Loucy (cell line): Measurements from ENCODE around the gene KLHL33.

Experiments used
- H2AFZ ChIP-seq: fragments of 200-600 bp; sonication (generic); 2 replicates; pipeline ENCODE4 v1.6.0; 2016; ENCODE audit warnings: antibody characterized with exemption, mild to moderate bottlenecking, low read length, moderate library complexity
- H3F3A ChIP-seq: fragments of 200-600 bp; 2 replicates; pipeline ENCODE4 v1.6.0; 2016; ENCODE audit warnings: antibody characterized with exemption, low read depth, mild to moderate bottlenecking
- H3K27me3 ChIP-seq: fragments of 200-600 bp; sonication (generic); 2 replicates; pipeline ENCODE4 v1.6.1; 2014; ENCODE audit warnings: low read length, mild to moderate bottlenecking; ENCODE audit not compliant: insufficient read depth, poor library complexity, severe bottlenecking
- H3K36me3 ChIP-seq: fragments of 200-600 bp; sonication (generic); 2 replicates; pipeline ENCODE4 v1.6.1; 2016; ENCODE audit warnings: low read length; ENCODE audit not compliant: insufficient read depth
- H3K4me1 ChIP-seq: fragments of 200-600 bp; sonication (generic); 2 replicates; pipeline ENCODE4 v1.5.1; 2014; ENCODE audit warnings: low read length, mild to moderate bottlenecking; ENCODE audit not compliant: insufficient read depth, poor library complexity, severe bottlenecking
- H3K4me2 ChIP-seq: fragments of 200-600 bp; sonication (generic); 2 replicates; pipeline ENCODE4 v1.6.0; 2014; ENCODE audit warnings: antibody characterized with exemption, low read length, low read depth, mild to moderate bottlenecking; ENCODE audit not compliant: poor library complexity, severe bottlenecking
- H3K4me3 ChIP-seq: fragments of 200-600 bp; sonication (generic); 2 replicates; pipeline ENCODE4 v1.5.1; 2014; ENCODE audit warnings: low read length, mild to moderate bottlenecking, mixed read lengths; ENCODE audit not compliant: poor library complexity, severe bottlenecking
- H3K79me2 ChIP-seq: fragments of 200-600 bp; sonication (generic); 2 replicates; pipeline ENCODE4 v1.6.1; 2014; ENCODE audit warnings: low read length; ENCODE audit not compliant: insufficient read depth
- H3K9ac ChIP-seq: fragments of 200-600 bp; sonication (generic); 2 replicates; pipeline ENCODE4 v1.6.0; 2014; ENCODE audit warnings: mild to moderate bottlenecking, low read depth, low read length, moderate library complexity; ENCODE audit not compliant: poor library complexity, severe bottlenecking
- H3K9me2 ChIP-seq: fragments of 200-600 bp; sonication (generic); replicated peaks from 2 replicates; pipeline ENCODE4 v1.6.1; 2016; ENCODE audit warnings: low read depth, low read length, mixed read lengths
- H3K9me3 ChIP-seq: fragments of 200-600 bp; sonication (generic); 2 replicates; pipeline ENCODE4 v1.6.1; 2014; ENCODE audit warnings: mild to moderate bottlenecking, antibody characterized with exemption, low read length, low read depth; ENCODE audit not compliant: insufficient read depth
- H4K20me1 ChIP-seq: fragments of 200-600 bp; sonication (generic); 2 replicates; pipeline ENCODE4 v1.6.0; 2014; ENCODE audit warnings: antibody characterized with exemption, low read length, mild to moderate bottlenecking; ENCODE audit not compliant: insufficient read depth, poor library complexity, severe bottlenecking
- EZH2phosphoT487 ChIP-seq: fragments of 200-600 bp; IDR thresholded peaks from 2 replicates; pipeline ENCODE4 v1.6.1; 2018; ENCODE audit warnings: antibody characterized with exemption, mild to moderate bottlenecking, moderate library complexity, borderline replicate concordance
- TF ChIP-seq, protein P1 (sequence below): fragments of 200-600 bp; sonication (generic); conservative IDR thresholded peaks from 2 replicates; pipeline ENCODE4 v1.5.1; 2014; ENCODE audit warnings: mild to moderate bottlenecking, antibody characterized with exemption, low read length

Gene KLHL33

DNA sequence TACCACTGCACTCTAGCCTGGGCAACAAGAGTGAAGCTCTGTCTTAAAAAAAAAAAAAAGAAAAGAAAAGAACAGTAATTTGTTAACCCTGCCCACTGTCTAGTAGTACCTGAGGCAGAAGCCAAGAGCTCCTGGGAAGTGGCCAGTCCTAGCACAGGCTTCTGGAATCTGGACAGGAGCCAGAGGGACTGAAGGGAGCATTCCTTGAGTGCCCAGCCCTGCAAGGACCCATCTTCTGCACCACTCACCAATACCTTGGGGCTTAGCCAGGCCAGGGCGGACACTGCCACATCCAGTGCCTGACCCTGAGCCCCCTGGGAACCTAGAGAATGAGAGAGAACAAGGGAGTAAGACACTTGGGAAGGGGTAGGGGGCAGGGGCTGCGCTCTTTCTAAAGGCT, 58.8 kb downstream of the KLHL33 start:
- H3K9me2 ChIP-seq = no peaks in the 10 kb centered on the region
- no peak overlapping the region for H3K4me2 ChIP-seq
- no peaks in the 10 kb centered on the region for H4K20me1 ChIP-seq
- TF ChIP-seq, protein P1, sequence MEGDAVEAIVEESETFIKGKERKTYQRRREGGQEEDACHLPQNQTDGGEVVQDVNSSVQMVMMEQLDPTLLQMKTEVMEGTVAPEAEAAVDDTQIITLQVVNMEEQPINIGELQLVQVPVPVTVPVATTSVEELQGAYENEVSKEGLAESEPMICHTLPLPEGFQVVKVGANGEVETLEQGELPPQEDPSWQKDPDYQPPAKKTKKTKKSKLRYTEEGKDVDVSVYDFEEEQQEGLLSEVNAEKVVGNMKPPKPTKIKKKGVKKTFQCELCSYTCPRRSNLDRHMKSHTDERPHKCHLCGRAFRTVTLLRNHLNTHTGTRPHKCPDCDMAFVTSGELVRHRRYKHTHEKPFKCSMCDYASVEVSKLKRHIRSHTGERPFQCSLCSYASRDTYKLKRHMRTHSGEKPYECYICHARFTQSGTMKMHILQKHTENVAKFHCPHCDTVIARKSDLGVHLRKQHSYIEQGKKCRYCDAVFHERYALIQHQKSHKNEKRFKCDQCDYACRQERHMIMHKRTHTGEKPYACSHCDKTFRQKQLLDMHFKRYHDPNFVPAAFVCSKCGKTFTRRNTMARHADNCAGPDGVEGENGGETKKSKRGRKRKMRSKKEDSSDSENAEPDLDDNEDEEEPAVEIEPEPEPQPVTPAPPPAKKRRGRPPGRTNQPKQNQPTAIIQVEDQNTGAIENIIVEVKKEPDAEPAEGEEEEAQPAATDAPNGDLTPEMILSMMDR = no peak
- TF ChIP-seq EZH2phosphoT487 = no peak
- H3K9me3 ChIP-seq = no peaks in the 10 kb centered on the region
- H3F3A ChIP-seq = no peaks in the 10 kb centered on the region
- no peaks in the 10 kb centered on the region for H3K4me1 ChIP-seq
- no peaks in the 10 kb centered on the region for H3K79me2 ChIP-seq
- no peak overlapping the region for H3K9ac ChIP-seq
- peaks cover 93% of the 10 kb centered on the region; the same call in 1 of the 2 replicates for H3K36me3 ChIP-seq
- H3K27me3 ChIP-seq = no peaks in the 10 kb centered on the region
- no peak overlapping the region for H3K4me3 ChIP-seq
- no peak overlapping the region for H2AFZ ChIP-seq

DNA sequence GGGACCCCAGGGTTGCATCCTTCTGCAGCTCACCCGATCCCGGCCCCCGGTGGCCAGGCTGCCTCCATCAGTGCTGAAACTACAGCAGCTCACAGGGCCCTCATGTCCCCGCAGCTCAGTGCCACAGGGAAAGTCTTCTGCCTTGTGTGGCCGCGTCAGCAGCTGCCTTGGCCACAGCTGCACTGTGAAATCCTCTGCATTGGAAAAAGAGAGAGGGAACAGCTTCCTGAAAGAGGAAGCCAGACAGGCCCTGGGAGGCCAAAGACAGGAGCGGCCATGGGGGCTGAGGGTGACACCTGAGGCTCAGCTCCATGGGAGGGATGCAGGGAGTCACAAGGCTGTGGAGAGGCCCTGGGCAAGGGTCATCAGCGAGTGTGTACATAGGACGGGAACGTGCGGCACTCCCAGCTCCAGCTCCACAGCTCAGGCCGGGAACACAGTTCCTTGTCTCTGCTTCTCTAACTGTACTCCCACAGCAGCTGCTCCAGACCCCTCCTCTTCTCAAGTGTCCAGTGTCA, 59.8 kb downstream of the KLHL33 start:
- TF ChIP-seq, protein P1 = no peak
- no peak for TF ChIP-seq EZH2phosphoT487
- Histone ChIP-seq H3K4me3 (no peak overlapping the region), H3K9ac (no peak overlapping the region), H3K4me2 (no peak overlapping the region), H2AFZ (no peak overlapping the region), H3K79me2 (no peaks in the 10 kb centered on the region), H3K9me3 (no peaks in the 10 kb centered on the region), H3K36me3 (peaks cover 93% of the 10 kb centered on the region; the same call in 1 of the 2 replicates), H3K27me3 (no peaks in the 10 kb centered on the region), H3F3A (no peaks in the 10 kb centered on the region), H3K4me1 (no peaks in the 10 kb centered on the region), H4K20me1 (no peaks in the 10 kb centered on the region), H3K9me2 (no peaks in the 10 kb centered on the region)
